ENCODE measurements around the gene LILRA5. TPM values are rescaled to one million over a fixed set of nuclear protein-coding genes. Genes with fewer than 3 reads are reported as not detected.

The LILRA5 gene
- total RNA-seq, 1 experiment from 2014 or later, result not detected

- TF ChIP-seq EZH2phosphoT487 (IDR thresholded peaks at IDR 0.05; ENCODE audit: borderline replicate concordance, low read length) (no peak), CTCF (conservative IDR thresholded peaks at IDR 0.05; ENCODE audit: low read depth, low read length) (no peak), EZH2 (IDR thresholded peaks at IDR 0.05; ENCODE audit: low read length, unreplicated experiment) (no peak)
- CTCF ChIA-PET, result no interaction called here
- H3K36me3 ChIP-seq (ENCODE audit: low read depth, low read length), result no peaks in the 10 kb centered on the region
- ATAC-seq (no peak), DNase-seq (no peak)
- H3K4me2 ChIP-seq (ENCODE audit: low read length), result no peak overlapping the region
- no peaks in the 10 kb centered on the region for H4K20me1 ChIP-seq (ENCODE audit: low read length)
- H3K9me3 ChIP-seq (ENCODE audit: low read length), result no peaks in the 10 kb centered on the region
- intact Hi-C loops (cut with micrococcal nuclease), result no loop called here
- no peaks in the 10 kb centered on the region for H3K9me2 ChIP-seq (replicated peaks; ENCODE audit: low read length)
- no peak overlapping the region for H3K4me3 ChIP-seq (ENCODE audit: low read length)
- no peaks in the 10 kb centered on the region for H3F3A ChIP-seq (ENCODE audit: low read length, unreplicated experiment)
- H3K79me2 ChIP-seq (ENCODE audit: low read length), result no peaks in the 10 kb centered on the region
- no peak overlapping the region for H3K27ac ChIP-seq (ENCODE audit: low read length)
- no peak overlapping the region for H2AFZ ChIP-seq (ENCODE audit: low read length)
- H3K4me1 ChIP-seq (ENCODE audit: insufficient read depth, low read length), result no peaks in the 10 kb centered on the region
- H3K9ac ChIP-seq (ENCODE audit: low read length), result no peak overlapping the region
- peaks cover 44% of the 10 kb centered on the region for H3K27me3 ChIP-seq (ENCODE audit: low read length)
- no TSS peak for BruUV-seq (replicated peaks)
- POLR2A ChIA-PET (ENCODE audit: unreplicated experiment), result no interaction called here
Observed at GRCh38 chr19:54262470-54262869, 50.5 kb downstream of the LILRA5 start.

GRCh38 chr19:54262066-54262465 lies 50.9 kb downstream of the LILRA5 start:
- H3K4me3 ChIP-seq (ENCODE audit: low read length), result no peak overlapping the region
- peaks cover 47% of the 10 kb centered on the region for H3K27me3 ChIP-seq (ENCODE audit: low read length)
- ChIA-PET POLR2A (ENCODE audit: unreplicated experiment) (no interaction called here), CTCF (no interaction called here)
- no peaks in the 10 kb centered on the region for H3K9me2 ChIP-seq (replicated peaks; ENCODE audit: low read length)
- no peaks in the 10 kb centered on the region for H3K36me3 ChIP-seq (ENCODE audit: low read depth, low read length)
- DNase-seq, result no peak
- no peak overlapping the region for H3K4me2 ChIP-seq (ENCODE audit: low read length)
- no peak for ATAC-seq
- no peaks in the 10 kb centered on the region for H4K20me1 ChIP-seq (ENCODE audit: low read length)
- TF ChIP-seq CTCF (conservative IDR thresholded peaks at IDR 0.05; ENCODE audit: low read depth, low read length) (no peak), EZH2 (IDR thresholded peaks at IDR 0.05; ENCODE audit: low read length, unreplicated experiment) (no peak), EZH2phosphoT487 (IDR thresholded peaks at IDR 0.05; ENCODE audit: borderline replicate concordance, low read length) (no peak)
- no peak overlapping the region for H3K27ac ChIP-seq (ENCODE audit: low read length)
- H3K4me1 ChIP-seq (ENCODE audit: insufficient read depth, low read length), result no peaks in the 10 kb centered on the region
- no peaks in the 10 kb centered on the region for H3K9me3 ChIP-seq (ENCODE audit: low read length)
- no peak overlapping the region for H3K9ac ChIP-seq (ENCODE audit: low read length)
- H2AFZ ChIP-seq (ENCODE audit: low read length), result no peak overlapping the region
- no peaks in the 10 kb centered on the region for H3K79me2 ChIP-seq (ENCODE audit: low read length)
- intact Hi-C loops (cut with micrococcal nuclease), result no loop called here
- no peaks in the 10 kb centered on the region for H3F3A ChIP-seq (ENCODE audit: low read length, unreplicated experiment)
- BruUV-seq (replicated peaks), result no TSS peak

- ATAC-seq, result no peak
- Histone ChIP-seq H3K9me3 (ENCODE audit: low read length) (no peaks in the 10 kb centered on the region), H3K9ac (ENCODE audit: low read length) (no peak within 1 kb of the TSS), H3K36me3 (ENCODE audit: low read depth, low read length) (no peaks in the 10 kb centered on the region), H3K4me2 (ENCODE audit: low read length) (no peak within 1 kb of the TSS), H2AFZ (ENCODE audit: low read length) (no peak within 1 kb of the TSS), H3K4me3 (ENCODE audit: low read length) (no peak within 1 kb of the TSS), H3K79me2 (ENCODE audit: low read length) (no peaks in the 10 kb centered on the region), H3K9me2 (replicated peaks; ENCODE audit: low read length) (no peaks in the 10 kb centered on the region), H3K27me3 (ENCODE audit: low read length) (peaks cover 88% of the 10 kb centered on the region), H4K20me1 (ENCODE audit: low read length) (no peaks in the 10 kb centered on the region), H3F3A (ENCODE audit: low read length, unreplicated experiment) (no peaks in the 10 kb centered on the region), H3K4me1 (ENCODE audit: insufficient read depth, low read length) (no peaks in the 10 kb centered on the region), H3K27ac (ENCODE audit: low read length) (no peak within 1 kb of the TSS)
- POLR2A ChIA-PET (ENCODE audit: unreplicated experiment), result no interaction called here
- DNase-seq, result no peak
- BruUV-seq (replicated peaks), result no TSS peak
- no peak for TF ChIP-seq EZH2 (IDR thresholded peaks at IDR 0.05; ENCODE audit: low read length, unreplicated experiment)
- TF ChIP-seq EZH2phosphoT487 (IDR thresholded peaks at IDR 0.05; ENCODE audit: borderline replicate concordance, low read length), result no peak
- TF ChIP-seq CTCF (conservative IDR thresholded peaks at IDR 0.05; ENCODE audit: low read depth, low read length), result no peak
- CTCF ChIA-PET, result no interaction called here
- intact Hi-C loops (cut with micrococcal nuclease), result no loop called here
Observed at GRCh38 chr19:54257116-54257480, 55.9 kb downstream of the LILRA5 start, which contains the start of gene LILRB5. TSS of gene LILRB5 (minus strand) at chr19:54257273. CDS start at chr19:54257193, 80 bp downstream.

Small RNAs within 50 kb of the gene (microRNA-seq; reads per million reads assigned to microRNA genes)
- not detected for gene MIR4752 (ENCODE audit: unreplicated experiment)

Other genes starting within 250 kb of the LILRA5 start
- not detected in 2 replicates for gene VSTM1, start 249.3 kb downstream of the LILRA5 start, total RNA-seq (2014; rRNA removed)
- gene TARM1, start 231.8 kb downstream of the LILRA5 start, total RNA-seq (2014; rRNA removed), result not detected in 2 replicates
- 0.46 TPM in 1 of 2 replicates, not detected in the other for gene OSCAR, start 212.4 kb downstream of the LILRA5 start, total RNA-seq (2014; rRNA removed)
- 91.6 and 138 TPM in 2 replicates for gene NDUFA3, start 210.3 kb downstream of the LILRA5 start, total RNA-seq (2014; rRNA removed)
- gene TFPT, start 197.5 kb downstream of the LILRA5 start, total RNA-seq (2014; rRNA removed), result 55.4 and 74.2 TPM in 2 replicates
- 170 and 196 TPM in 2 replicates for gene PRPF31, start 197.4 kb downstream of the LILRA5 start, total RNA-seq (2014; rRNA removed)
- 41.1 and 60.2 TPM in 2 replicates for gene CNOT3, start 175.4 kb downstream of the LILRA5 start, total RNA-seq (2014; rRNA removed)
- 13.6 and 18.8 TPM in 2 replicates for gene LENG1, start 153.4 kb downstream of the LILRA5 start, total RNA-seq (2014; rRNA removed)
- 11.2 and 13.4 TPM in 2 replicates for gene TMC4, start 140.0 kb downstream of the LILRA5 start, total RNA-seq (2014; rRNA removed)
- gene MBOAT7, start 123.6 kb downstream of the LILRA5 start, total RNA-seq (2014; rRNA removed), result 231 and 261 TPM in 2 replicates
- gene TSEN34, start 121.9 kb downstream of the LILRA5 start, total RNA-seq (2014; rRNA removed), result 122 and 173 TPM in 2 replicates
- gene RPS9, start 112.3 kb downstream of the LILRA5 start, total RNA-seq (2014; rRNA removed), result 3,477 and 3,621 TPM in 2 replicates
- gene LILRB3, start 90.2 kb downstream of the LILRA5 start, total RNA-seq (2014; rRNA removed), result not detected in 2 replicates
- not detected in 2 replicates for gene LILRA6, start 70.4 kb downstream of the LILRA5 start, total RNA-seq (2014; rRNA removed)
- gene LILRB5, start 55.9 kb downstream of the LILRA5 start, total RNA-seq (2014; rRNA removed), result not detected in 2 replicates
- not detected in 2 replicates for gene LILRB2, start 32.1 kb downstream of the LILRA5 start, total RNA-seq (2014; rRNA removed)
- gene LILRA4, start 26.0 kb upstream of the LILRA5 start, total RNA-seq (2014; rRNA removed), result not detected in 2 replicates
- gene LAIR1, start 51.8 kb upstream of the LILRA5 start, total RNA-seq (2014; rRNA removed), result not detected in 2 replicates
- 1.1 and 3.7 TPM in 2 replicates for gene TTYH1, start 102.3 kb upstream of the LILRA5 start, total RNA-seq (2014; rRNA removed)
- gene LENG8, start 136.0 kb upstream of the LILRA5 start, total RNA-seq (2014; rRNA removed), result 55.5 and 65.8 TPM in 2 replicates
- gene LENG9, start 150.6 kb upstream of the LILRA5 start, total RNA-seq (2014; rRNA removed), result 7.1 and 12.6 TPM in 2 replicates
- 0.73 and 1.4 TPM in 2 replicates for gene CDC42EP5, start 160.1 kb upstream of the LILRA5 start, total RNA-seq (2014; rRNA removed)
- gene LAIR2, start 189.7 kb upstream of the LILRA5 start, total RNA-seq (2014; rRNA removed), result not detected in 2 replicates